IPS-20b (cell line): Measurements from ENCODE around the gene MYCL.

ENCODE experiments used
- H3K27ac ChIP-seq: one replicate; pipeline ENCODE4 v1.5.1; 2013; ENCODE audit warnings: low read length
- H3K27me3 ChIP-seq: 2 replicates; pipeline ENCODE4 v1.6.1; 2013; ENCODE audit warnings: mild to moderate bottlenecking, low read length, inconsistent platforms; ENCODE audit not compliant: insufficient read depth
- H3K36me3 ChIP-seq: 2 replicates; pipeline ENCODE4 v1.6.1; 2013; ENCODE audit warnings: low read depth, mild to moderate bottlenecking, inconsistent platforms, low read length, moderate library complexity; ENCODE audit not compliant: insufficient read depth
- H3K4me1 ChIP-seq: 2 replicates; pipeline ENCODE4 v1.6.1; 2013; ENCODE audit warnings: mild to moderate bottlenecking, control low read depth, inconsistent platforms, low read length, moderate library complexity; ENCODE audit not compliant: insufficient read depth
- H3K4me3 ChIP-seq: 2 replicates; pipeline ENCODE4 v1.5.1; 2013; ENCODE audit warnings: mild to moderate bottlenecking, low read length, inconsistent platforms
- H3K9ac ChIP-seq: 2 replicates; pipeline ENCODE4 v1.6.1; 2013; ENCODE audit warnings: low read depth, mild to moderate bottlenecking, inconsistent platforms, low read length, moderate library complexity
- H3K9me3 ChIP-seq: 2 replicates; pipeline ENCODE4 v1.6.1; 2013; ENCODE audit warnings: mild to moderate bottlenecking, low read depth, low read length, inconsistent platforms; ENCODE audit not compliant: insufficient read depth

The MYCL gene

GRCh38 chr1:39896909-39897685 lies 4.6 kb downstream of the MYCL start:
- H3K27ac ChIP-seq: no peak overlapping the region
- no peaks in the 10 kb centered on the region for H3K9me3 ChIP-seq
- H3K4me1 ChIP-seq: peaks cover 48% of the 10 kb centered on the region
- H3K4me3 ChIP-seq: 0 out of 2 replicates have a peak overlapping the region, but pooled peaks have one; percentile 69
- H3K36me3 ChIP-seq: no peaks in the 10 kb centered on the region
- peaks cover 11% of the 10 kb centered on the region; the same call in 1 of the 2 replicates for H3K27me3 ChIP-seq
- H3K9ac ChIP-seq: peak overlapping the region; percentile 86; the same call in 1 of the 2 replicates

GRCh38 chr1:39895731-39896480 lies 5.8 kb downstream of the MYCL start:
- peaks cover 52% of the 10 kb centered on the region for H3K4me1 ChIP-seq
- H3K27me3 ChIP-seq: peaks cover 11% of the 10 kb centered on the region; the same call in 1 of the 2 replicates

GRCh38 chr1:39894884-39895495 lies 6.7 kb downstream of the MYCL start:
- H3K9ac ChIP-seq: no peak overlapping the region; the same call in 1 of the 2 replicates
- peaks cover 2% of the 10 kb centered on the region; the same call in 1 of the 2 replicates for H3K27me3 ChIP-seq
- H3K9me3 ChIP-seq: no peaks in the 10 kb centered on the region
- H3K36me3 ChIP-seq: no peaks in the 10 kb centered on the region
- H3K4me1 ChIP-seq: peaks cover 49% of the 10 kb centered on the region
- H3K27ac ChIP-seq: no peak overlapping the region
- no peak overlapping the region for H3K4me3 ChIP-seq

More at GRCh38 chr1:39895731-39896480, 5.8 kb downstream of the MYCL start:
- Histone ChIP-seq H3K9ac (no peak overlapping the region), H3K9me3 (no peaks in the 10 kb centered on the region), H3K4me3 (no peak overlapping the region), H3K36me3 (no peaks in the 10 kb centered on the region), H3K27ac (no peak overlapping the region)

GRCh38 chr1:39892601-39893595 lies 8.8 kb downstream of the MYCL start:
- no peaks in the 10 kb centered on the region for H3K27me3 ChIP-seq
- peak overlapping the region; percentile 43 for H3K27ac ChIP-seq
- no peaks in the 10 kb centered on the region for H3K36me3 ChIP-seq
- H3K9ac ChIP-seq: peak overlapping the region; percentile 58
- no peaks in the 10 kb centered on the region for H3K9me3 ChIP-seq
- H3K4me3 ChIP-seq: peak overlapping the region; percentile 52
- peaks cover 33% of the 10 kb centered on the region for H3K4me1 ChIP-seq

GRCh38 chr1:39890880-39891279 lies 10.8 kb downstream of the MYCL start:
- Histone ChIP-seq H3K27ac (no peak overlapping the region), H3K27me3 (no peaks in the 10 kb centered on the region), H3K4me1 (peaks cover 26% of the 10 kb centered on the region), H3K9me3 (no peaks in the 10 kb centered on the region), H3K36me3 (no peaks in the 10 kb centered on the region), H3K9ac (no peak overlapping the region), H3K4me3 (no peak overlapping the region)

- H3K36me3 ChIP-seq: no peaks in the 10 kb centered on the region
- H3K4me3 ChIP-seq: no peak overlapping the region
- H3K27ac ChIP-seq: no peak overlapping the region
- H3K9me3 ChIP-seq: no peaks in the 10 kb centered on the region
- peaks cover 26% of the 10 kb centered on the region for H3K4me1 ChIP-seq
- no peak overlapping the region for H3K9ac ChIP-seq
- no peaks in the 10 kb centered on the region for H3K27me3 ChIP-seq
Observed at GRCh38 chr1:39890273-39890672, 11.4 kb downstream of the MYCL start.

- Histone ChIP-seq H3K9ac (no peak overlapping the region), H3K9me3 (no peaks in the 10 kb centered on the region), H3K4me1 (peaks cover 7% of the 10 kb centered on the region), H3K4me3 (no peak overlapping the region), H3K27me3 (no peaks in the 10 kb centered on the region), H3K27ac (no peak overlapping the region), H3K36me3 (no peaks in the 10 kb centered on the region)
Observed at GRCh38 chr1:39886757-39887231, 14.9 kb downstream of the MYCL start.

GRCh38 chr1:39885516-39885915 lies 16.2 kb downstream of the MYCL start:
- peaks cover 11% of the 10 kb centered on the region for H3K4me1 ChIP-seq
- H3K36me3 ChIP-seq: no peaks in the 10 kb centered on the region; the same call in 1 of the 2 replicates
- no peak overlapping the region for H3K4me3 ChIP-seq
- H3K27ac ChIP-seq: no peak overlapping the region
- H3K9me3 ChIP-seq: no peaks in the 10 kb centered on the region
- no peaks in the 10 kb centered on the region for H3K27me3 ChIP-seq
- no peak overlapping the region for H3K9ac ChIP-seq

- Histone ChIP-seq H3K4me1 (peaks cover 22% of the 10 kb centered on the region), H3K27ac (no peak overlapping the region), H3K36me3 (peaks cover 2% of the 10 kb centered on the region; the same call in 1 of the 2 replicates), H3K9me3 (no peaks in the 10 kb centered on the region), H3K27me3 (no peaks in the 10 kb centered on the region), H3K4me3 (peak overlapping the region; percentile 98), H3K9ac (peak overlapping the region; percentile 93; the same call in 1 of the 2 replicates)
Observed at GRCh38 chr1:39882152-39882551, 19.6 kb downstream of the MYCL start.

- Histone ChIP-seq H3K27ac (no peak overlapping the region), H3K27me3 (no peaks in the 10 kb centered on the region), H3K36me3 (peaks cover 12% of the 10 kb centered on the region), H3K9ac (no peak overlapping the region), H3K4me1 (peaks cover 22% of the 10 kb centered on the region), H3K4me3 (peak overlapping the region; percentile 14; the same call in 1 of the 2 replicates), H3K9me3 (no peaks in the 10 kb centered on the region)
Observed at GRCh38 chr1:39877980-39878956, 23.4 kb downstream of the MYCL start.
